ENCODE measurements around the gene NFATC2. TPM values are rescaled to one million over a fixed set of nuclear protein-coding genes. Genes with fewer than 3 reads are reported as not detected.

Gene NFATC2
- total RNA-seq, 4 donors from 2014 or later, result 5.3 to 22.5 (median 11.5) TPM

DNA sequence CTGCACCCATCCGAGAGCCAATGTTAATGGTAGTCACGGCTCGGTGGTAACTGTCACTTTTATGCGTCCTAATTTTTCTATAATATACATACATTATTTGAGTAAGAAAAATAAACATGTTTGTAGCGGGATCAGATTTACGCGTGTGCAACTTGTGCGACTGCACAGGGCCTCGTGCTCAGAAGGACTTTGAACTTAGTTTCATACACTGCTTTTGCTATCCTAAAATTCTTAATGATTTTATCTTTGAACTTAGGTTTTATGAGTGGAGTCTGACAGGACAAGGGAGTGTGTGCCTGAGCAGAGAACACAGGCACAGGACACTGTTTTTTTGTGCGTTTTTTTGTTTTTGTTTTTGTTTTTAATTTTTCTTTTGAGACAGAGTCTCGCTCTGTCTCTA is 189.7 kb downstream of the NFATC2 start:
- H3K36me3 ChIP-seq, result no peaks in the 10 kb centered on the region
- H3K4me1 ChIP-seq, result no peaks in the 10 kb centered on the region
- in situ Hi-C loops (cut with MboI; ENCODE audit: low pct_ligation_motif_present in 1 of 4, low pct_unique_long_range_greater_than_20kb in 1 of 4, low sequenced_read_pairs in 3 of 4) (no loop called here), intact Hi-C loops (cut with DNase I; ENCODE audit: low total_unique reads) (no loop called here)
- 41 to 44% methylated on average over 2 to 11 of the region's 11 CpGs for WGBS, 2 donors (ENCODE audit: low coverage in 1 of 2)
- H3K27me3 ChIP-seq, result no peaks in the 10 kb centered on the region
- no peak for DNase-seq
- TF ChIP-seq, protein P1, sequence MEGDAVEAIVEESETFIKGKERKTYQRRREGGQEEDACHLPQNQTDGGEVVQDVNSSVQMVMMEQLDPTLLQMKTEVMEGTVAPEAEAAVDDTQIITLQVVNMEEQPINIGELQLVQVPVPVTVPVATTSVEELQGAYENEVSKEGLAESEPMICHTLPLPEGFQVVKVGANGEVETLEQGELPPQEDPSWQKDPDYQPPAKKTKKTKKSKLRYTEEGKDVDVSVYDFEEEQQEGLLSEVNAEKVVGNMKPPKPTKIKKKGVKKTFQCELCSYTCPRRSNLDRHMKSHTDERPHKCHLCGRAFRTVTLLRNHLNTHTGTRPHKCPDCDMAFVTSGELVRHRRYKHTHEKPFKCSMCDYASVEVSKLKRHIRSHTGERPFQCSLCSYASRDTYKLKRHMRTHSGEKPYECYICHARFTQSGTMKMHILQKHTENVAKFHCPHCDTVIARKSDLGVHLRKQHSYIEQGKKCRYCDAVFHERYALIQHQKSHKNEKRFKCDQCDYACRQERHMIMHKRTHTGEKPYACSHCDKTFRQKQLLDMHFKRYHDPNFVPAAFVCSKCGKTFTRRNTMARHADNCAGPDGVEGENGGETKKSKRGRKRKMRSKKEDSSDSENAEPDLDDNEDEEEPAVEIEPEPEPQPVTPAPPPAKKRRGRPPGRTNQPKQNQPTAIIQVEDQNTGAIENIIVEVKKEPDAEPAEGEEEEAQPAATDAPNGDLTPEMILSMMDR (IDR thresholded peaks at IDR 0.05), result no peak
- no peak for TF ChIP-seq EP300 (IDR thresholded peaks at IDR 0.05; ENCODE audit: low read depth)
- TF ChIP-seq POLR2AphosphoS5 (IDR thresholded peaks at IDR 0.05), result no peak
- no peak for TF ChIP-seq POLR2A (IDR thresholded peaks at IDR 0.05)
- H3K9me3 ChIP-seq, result no peaks in the 10 kb centered on the region
- H3K4me3 ChIP-seq, result no peak overlapping the region
- no peak overlapping the region for H3K27ac ChIP-seq

DNA sequence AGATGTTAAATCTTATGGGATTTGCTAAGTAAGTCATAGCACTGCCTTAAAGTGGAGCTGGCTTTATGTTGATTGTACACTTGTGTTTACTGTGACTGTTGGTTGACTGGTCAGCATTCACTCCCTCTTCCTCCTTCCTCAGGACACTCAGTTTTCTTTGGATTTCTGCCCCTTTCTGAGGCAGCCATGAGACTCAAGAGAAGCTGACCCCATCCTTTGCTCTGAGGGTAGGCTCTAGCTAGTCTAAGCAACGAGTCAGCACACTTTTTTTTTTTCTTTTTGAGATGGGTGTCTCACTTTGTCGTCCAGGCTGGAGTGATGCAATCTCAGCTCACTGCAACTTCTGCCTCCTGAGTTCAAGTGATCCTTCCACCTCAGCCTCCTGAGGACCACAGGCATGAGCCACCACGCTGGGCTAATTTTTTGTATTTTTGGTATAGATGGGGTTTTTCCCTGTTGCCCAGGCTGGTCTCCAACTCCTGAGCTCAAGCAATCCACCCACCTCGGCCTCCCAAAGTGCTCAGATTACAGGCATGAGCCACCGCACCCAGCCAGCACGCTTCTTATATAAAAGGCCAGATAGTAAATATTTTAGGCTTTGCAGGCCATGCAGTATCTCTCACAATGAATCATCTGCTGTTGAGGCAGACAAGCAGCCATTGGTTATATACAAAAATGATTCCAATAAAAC is 191.4 kb downstream of the NFATC2 start:
- TF ChIP-seq, protein P1 (IDR thresholded peaks at IDR 0.05), result no peak
- TF ChIP-seq POLR2A (IDR thresholded peaks at IDR 0.05) (no peak), POLR2AphosphoS5 (IDR thresholded peaks at IDR 0.05) (no peak), EP300 (IDR thresholded peaks at IDR 0.05; ENCODE audit: low read depth) (no peak)
- in situ Hi-C loops (cut with MboI; ENCODE audit: low pct_ligation_motif_present in 1 of 4, low pct_unique_long_range_greater_than_20kb in 1 of 4, low sequenced_read_pairs in 3 of 4) (no loop called here), intact Hi-C loops (cut with DNase I; ENCODE audit: low total_unique reads) (no loop called here)
- Histone ChIP-seq H3K9me3 (no peaks in the 10 kb centered on the region), H3K27ac (no peak overlapping the region), H3K36me3 (no peaks in the 10 kb centered on the region), H3K27me3 (no peaks in the 10 kb centered on the region), H3K4me3 (no peak overlapping the region), H3K4me1 (no peaks in the 10 kb centered on the region)
- no peak for DNase-seq
- WGBS, 2 donors (ENCODE audit: low coverage in 1 of 2), result 41 to 74% methylated on average over 2 to 6 of the region's 6 CpGs

DNA sequence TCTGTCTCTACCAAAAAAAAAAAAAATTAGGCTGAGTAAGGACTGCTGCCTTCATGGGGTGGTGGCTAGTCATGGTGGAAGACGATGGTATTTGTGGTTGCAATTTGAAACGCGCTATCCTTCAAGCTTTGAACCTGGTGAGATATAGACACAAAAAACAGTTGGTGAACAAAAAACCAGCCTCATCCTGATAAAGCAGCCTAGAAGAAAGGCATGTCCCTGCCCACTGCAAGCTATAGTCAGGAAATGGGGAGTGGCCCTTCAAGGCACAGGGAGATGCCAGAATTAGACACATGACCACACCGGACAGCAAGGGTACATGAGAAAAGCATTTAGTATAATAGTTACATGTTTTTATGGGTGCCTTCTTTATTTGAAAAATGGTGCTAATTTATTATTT is 193.6 kb downstream of the NFATC2 start:
- in situ Hi-C loops (cut with MboI; ENCODE audit: low pct_ligation_motif_present in 1 of 4, low pct_unique_long_range_greater_than_20kb in 1 of 4, low sequenced_read_pairs in 3 of 4) (no loop called here), intact Hi-C loops (cut with DNase I; ENCODE audit: low total_unique reads) (no loop called here)
- Histone ChIP-seq H3K27me3 (no peaks in the 10 kb centered on the region), H3K36me3 (no peaks in the 10 kb centered on the region), H3K27ac (no peak overlapping the region), H3K4me3 (no peak overlapping the region), H3K9me3 (no peaks in the 10 kb centered on the region), H3K4me1 (no peaks in the 10 kb centered on the region)
- no peak for TF ChIP-seq POLR2AphosphoS5 (IDR thresholded peaks at IDR 0.05)
- no peak for TF ChIP-seq EP300 (IDR thresholded peaks at IDR 0.05; ENCODE audit: low read depth)
- no peak for TF ChIP-seq POLR2A (IDR thresholded peaks at IDR 0.05)
- TF ChIP-seq, protein P1 (IDR thresholded peaks at IDR 0.05), result no peak
- WGBS, 2 donors (ENCODE audit: low coverage in 1 of 2), result 71 to 89% methylated on average over 1 to 4 of the region's 4 CpGs
- no peak for DNase-seq

DNA sequence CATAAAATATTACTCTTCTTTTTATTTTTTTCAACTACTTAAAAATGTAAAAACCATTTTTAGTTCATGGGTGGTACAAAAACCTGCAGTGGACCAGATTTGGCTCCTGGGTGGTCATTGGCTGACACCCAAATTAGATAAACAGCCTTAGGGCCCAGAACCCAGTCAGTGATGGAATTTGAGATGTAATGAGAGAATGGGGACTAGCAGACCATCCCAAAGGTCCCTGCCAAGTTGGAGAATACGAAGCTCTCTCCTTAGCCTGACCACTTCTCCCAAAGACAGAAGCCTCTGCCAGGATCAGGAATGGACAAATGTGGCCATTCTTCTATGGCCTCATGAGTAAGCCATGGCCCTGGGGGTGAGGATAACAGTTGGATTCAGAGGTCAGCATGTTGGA is 194.7 kb downstream of the NFATC2 start:
- in situ Hi-C loops (cut with MboI; ENCODE audit: low pct_ligation_motif_present in 1 of 4, low pct_unique_long_range_greater_than_20kb in 1 of 4, low sequenced_read_pairs in 3 of 4), result no loop called here
- Histone ChIP-seq H3K4me3 (no peak overlapping the region), H3K4me1 (no peaks in the 10 kb centered on the region), H3K9me3 (no peaks in the 10 kb centered on the region), H3K27me3 (no peaks in the 10 kb centered on the region), H3K36me3 (no peaks in the 10 kb centered on the region), H3K27ac (no peak overlapping the region)
- TF ChIP-seq POLR2A (IDR thresholded peaks at IDR 0.05) (no peak), EP300 (IDR thresholded peaks at IDR 0.05; ENCODE audit: low read depth) (no peak), POLR2AphosphoS5 (IDR thresholded peaks at IDR 0.05) (no peak)
- TF ChIP-seq, protein P1 (IDR thresholded peaks at IDR 0.05), result no peak
- no peak for DNase-seq
- intact Hi-C loops (cut with DNase I; ENCODE audit: low total_unique reads), result no loop called here
- WGBS, 2 donors (ENCODE audit: low coverage in 1 of 2), result 45 to 83% methylated on average over 1 of the region's 1 CpG
